ENCODE measurements around the gene PLA2G7. TPM values are rescaled to one million over a fixed set of nuclear protein-coding genes. Genes with fewer than 3 reads are reported as not detected.

PLA2G7 gene
- total RNA-seq, 2 donors from 2014 or later, result 6.2 to 38.2 TPM

DNA sequence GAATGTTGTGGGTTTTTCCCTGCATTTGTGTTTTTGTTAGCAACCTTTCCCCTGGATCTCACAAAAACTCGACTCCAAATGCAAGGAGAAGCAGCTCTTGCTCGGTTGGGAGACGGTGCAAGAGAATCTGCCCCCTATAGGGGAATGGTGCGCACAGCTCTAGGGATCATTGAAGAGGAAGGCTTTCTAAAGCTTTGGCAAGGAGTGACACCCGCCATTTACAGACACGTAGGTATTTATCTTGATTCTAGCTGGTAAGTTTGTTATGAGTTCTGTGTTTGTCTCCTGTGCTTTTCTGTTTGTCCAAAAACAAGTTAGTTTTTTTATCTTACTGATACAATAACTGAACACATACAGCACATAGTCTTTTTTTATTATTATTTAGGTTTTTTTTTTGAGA is 79.4 kb downstream of the PLA2G7 start:
- Histone ChIP-seq H3K27me3 (replicated peaks; ENCODE audit: insufficient read depth) (no peaks in the 10 kb centered on the region), H3K9me3 (no peaks in the 10 kb centered on the region), H3K4me3 (no peak overlapping the region), H3K36me3 (no peaks in the 10 kb centered on the region), H3K4me1 (replicated peaks) (no peaks in the 10 kb centered on the region), H3K27ac (no peak overlapping the region)
- TF ChIP-seq, protein P1, sequence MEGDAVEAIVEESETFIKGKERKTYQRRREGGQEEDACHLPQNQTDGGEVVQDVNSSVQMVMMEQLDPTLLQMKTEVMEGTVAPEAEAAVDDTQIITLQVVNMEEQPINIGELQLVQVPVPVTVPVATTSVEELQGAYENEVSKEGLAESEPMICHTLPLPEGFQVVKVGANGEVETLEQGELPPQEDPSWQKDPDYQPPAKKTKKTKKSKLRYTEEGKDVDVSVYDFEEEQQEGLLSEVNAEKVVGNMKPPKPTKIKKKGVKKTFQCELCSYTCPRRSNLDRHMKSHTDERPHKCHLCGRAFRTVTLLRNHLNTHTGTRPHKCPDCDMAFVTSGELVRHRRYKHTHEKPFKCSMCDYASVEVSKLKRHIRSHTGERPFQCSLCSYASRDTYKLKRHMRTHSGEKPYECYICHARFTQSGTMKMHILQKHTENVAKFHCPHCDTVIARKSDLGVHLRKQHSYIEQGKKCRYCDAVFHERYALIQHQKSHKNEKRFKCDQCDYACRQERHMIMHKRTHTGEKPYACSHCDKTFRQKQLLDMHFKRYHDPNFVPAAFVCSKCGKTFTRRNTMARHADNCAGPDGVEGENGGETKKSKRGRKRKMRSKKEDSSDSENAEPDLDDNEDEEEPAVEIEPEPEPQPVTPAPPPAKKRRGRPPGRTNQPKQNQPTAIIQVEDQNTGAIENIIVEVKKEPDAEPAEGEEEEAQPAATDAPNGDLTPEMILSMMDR (IDR thresholded peaks at IDR 0.05), result no peak
- TF ChIP-seq POLR2AphosphoS5 (IDR thresholded peaks at IDR 0.05), result no peak
- no peak for TF ChIP-seq POLR2A (IDR thresholded peaks at IDR 0.05)
- DNase-seq (ENCODE audit: low spot score), result no peak
- 75% methylated on average over 6 of the region's 6 CpGs for WGBS
- intact Hi-C loops (cut with DNase I), result no loop called here

Other genes starting within 250 kb of the PLA2G7 start
- gene RCAN2, start 243.9 kb downstream of the PLA2G7 start, total RNA-seq, result 10 to 100 TPM; 12.3 to 14.2 TPM
- gene CYP39A1, start 82.6 kb downstream of the PLA2G7 start, total RNA-seq, result 10 to 100 TPM; 17.6 to 31.2 TPM
- gene SLC25A27, start 82.4 kb downstream of the PLA2G7 start, total RNA-seq, result 10 to 100 TPM; 33.7 to 43.7 TPM
- 10 to 100 TPM in 1 of 2 donors, under 1 TPM in 1; 0.91 to 13.0 TPM for gene TDRD6, start 47.5 kb downstream of the PLA2G7 start, total RNA-seq
- not detected for gene ANKRD66, start 11.6 kb upstream of the PLA2G7 start, total RNA-seq
- under 1 TPM in 1 of 2 donors, not detected in 1; 0.34 TPM for gene MEP1A, start 58.0 kb upstream of the PLA2G7 start, total RNA-seq
- gene ADGRF5, start 186.6 kb upstream of the PLA2G7 start, total RNA-seq, result 10 to 100 TPM in 1 of 2 donors, 1 to 10 TPM in 1; 4.7 to 16.1 TPM